NCI-H1417 treated with DMSO at 0.1 percent for 48 hours (cell line): ENCODE results near the gene EHMT1.

Source experiments
- DNase-seq: peaks from one replicate; lab custom pipeline; 2025; lab: John Stamatoyannopoulos, UW

EHMT1 gene

GRCh38 chr9:137829260-137829996, 210.6 kb downstream of the EHMT1 start:
- DNase-seq: no peak

- no peak for DNase-seq
Measured at GRCh38 chr9:137832191-137832700, 213.4 kb downstream of the EHMT1 start.

DNA sequence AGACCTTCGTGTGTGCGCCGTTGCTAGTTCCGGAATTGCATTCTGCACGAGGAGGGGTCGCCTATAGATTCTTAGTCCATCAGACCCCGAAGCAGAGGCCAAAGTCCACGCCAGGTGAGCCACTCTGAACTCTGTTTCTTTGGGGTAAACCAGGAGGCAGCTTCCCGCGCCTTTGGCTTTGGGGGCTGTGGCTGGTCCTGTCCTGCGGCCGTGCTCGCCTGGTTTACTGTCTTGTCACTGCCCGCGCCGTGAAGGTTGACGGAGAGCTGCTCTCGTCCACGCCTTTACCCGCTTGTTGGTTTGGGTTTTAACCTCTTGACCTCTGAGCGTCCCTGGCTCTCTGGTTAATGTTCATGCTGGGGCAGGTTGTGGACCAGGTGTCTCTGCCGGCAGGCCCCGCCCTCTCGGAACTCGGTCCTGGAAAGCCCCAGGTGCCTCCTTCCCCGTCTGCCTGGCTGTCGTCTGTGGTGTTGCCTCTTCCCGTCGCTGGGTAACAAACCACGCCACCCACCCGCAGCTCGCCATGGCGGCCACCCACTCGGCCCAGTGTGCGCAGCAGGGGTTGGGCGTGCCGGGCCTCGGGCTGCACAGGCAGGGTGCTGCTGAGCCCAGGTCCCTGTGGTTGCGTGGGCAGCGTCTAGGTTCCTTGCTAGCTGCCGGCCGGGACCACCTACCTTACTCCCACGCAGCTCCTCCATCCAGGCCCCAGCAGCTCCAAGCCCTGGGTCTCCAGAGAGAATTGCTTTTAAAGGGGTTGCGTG, 214.2 kb downstream of the EHMT1 start:
- no peak for DNase-seq

- DNase-seq: no peak
Measured at GRCh38 chr9:137833721-137834613, 215.2 kb downstream of the EHMT1 start.

DNA sequence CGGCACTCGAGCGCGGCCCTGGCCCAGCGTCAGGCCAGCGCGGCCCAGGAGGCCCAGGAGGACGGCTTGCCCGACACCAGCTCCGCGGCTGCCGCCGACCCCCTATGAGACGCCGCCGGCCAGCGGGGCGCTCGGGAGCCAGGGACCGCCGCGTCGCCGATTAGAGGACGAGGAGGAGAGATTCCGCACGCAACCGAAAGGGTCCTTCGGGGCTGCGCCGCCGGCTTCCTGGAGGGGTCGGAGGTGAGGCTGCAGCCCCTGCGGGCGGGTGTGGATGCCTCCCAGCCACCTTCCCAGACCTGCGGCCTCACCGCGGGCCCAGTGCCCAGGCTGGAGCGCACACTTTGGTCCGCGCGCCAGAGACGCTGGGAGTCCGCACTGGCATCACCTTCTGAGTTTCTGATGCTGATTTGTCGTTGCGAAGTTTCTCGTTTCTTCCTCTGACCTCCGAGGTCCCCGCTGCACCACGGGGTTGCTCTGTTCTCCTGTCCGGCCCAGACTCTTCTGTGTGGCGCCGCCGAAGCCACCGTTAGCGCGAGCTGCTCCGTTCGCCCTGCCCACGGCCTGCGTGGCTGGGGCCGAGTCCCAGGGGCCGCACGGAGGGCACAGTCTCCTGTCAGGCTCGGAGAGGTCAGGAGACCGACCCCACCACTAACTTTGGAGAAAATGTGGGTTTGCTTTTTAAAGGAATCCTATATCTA, 216.2 kb downstream of the EHMT1 start:
- DNase-seq: no peak

DNA sequence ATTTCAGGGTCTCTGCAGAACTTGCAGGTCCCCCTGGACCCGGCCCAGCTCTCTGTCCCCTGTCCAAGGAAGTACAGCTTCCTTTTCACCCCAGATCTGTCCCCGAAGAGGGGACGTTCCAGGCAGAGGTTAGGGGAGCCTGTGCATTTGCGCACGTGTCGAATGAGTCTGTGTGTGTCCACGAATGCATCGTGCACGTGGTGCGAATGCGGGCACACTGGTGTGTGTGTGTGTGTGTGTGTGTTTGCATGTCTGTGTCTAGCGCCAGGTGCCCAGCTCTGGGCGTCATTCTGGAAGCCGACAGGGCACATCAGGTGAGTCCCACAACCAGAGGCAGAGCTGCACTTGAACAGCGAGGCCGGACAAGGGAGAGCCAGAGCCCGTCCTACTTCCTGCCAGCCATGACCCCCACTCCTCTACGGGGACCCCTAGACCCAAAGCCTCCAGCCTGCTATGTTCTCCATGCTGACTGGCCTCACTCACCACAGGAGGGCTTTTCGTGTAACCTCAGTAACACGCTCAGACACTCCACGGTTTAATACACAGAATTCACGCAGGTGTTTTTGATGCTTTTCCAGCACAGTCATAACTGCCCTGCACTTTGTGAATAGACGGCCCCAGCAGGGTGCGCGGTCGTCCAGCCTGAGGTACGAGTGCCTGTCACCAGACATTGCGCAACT, 217.5 kb downstream of the EHMT1 start:
- DNase-seq: no peak

GRCh38 chr9:137836831-137837241, 218.0 kb downstream of the EHMT1 start:
- DNase-seq: no peak

GRCh38 chr9:137837345-137838278, 218.8 kb downstream of the EHMT1 start:
- no peak for DNase-seq

DNA sequence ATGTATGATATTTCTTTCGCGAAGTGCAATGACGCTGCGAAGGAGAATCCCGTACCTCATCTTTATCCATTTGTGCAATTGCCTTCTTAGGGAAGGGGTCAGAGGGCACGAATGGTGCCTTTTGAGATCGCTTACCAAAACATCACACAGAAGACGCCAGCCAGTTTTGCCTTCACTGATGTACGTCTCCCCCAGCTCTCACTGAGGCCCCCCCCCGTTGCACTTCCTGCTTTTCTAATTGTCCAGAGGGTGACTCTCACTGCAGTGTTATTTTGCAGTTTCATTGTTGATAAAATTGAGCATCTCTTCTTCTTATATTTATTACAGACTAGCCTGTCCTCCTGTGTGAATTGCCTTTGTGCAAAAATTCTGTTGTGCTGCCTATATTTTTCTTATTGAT, 219.8 kb downstream of the EHMT1 start:
- no peak for DNase-seq

DNA sequence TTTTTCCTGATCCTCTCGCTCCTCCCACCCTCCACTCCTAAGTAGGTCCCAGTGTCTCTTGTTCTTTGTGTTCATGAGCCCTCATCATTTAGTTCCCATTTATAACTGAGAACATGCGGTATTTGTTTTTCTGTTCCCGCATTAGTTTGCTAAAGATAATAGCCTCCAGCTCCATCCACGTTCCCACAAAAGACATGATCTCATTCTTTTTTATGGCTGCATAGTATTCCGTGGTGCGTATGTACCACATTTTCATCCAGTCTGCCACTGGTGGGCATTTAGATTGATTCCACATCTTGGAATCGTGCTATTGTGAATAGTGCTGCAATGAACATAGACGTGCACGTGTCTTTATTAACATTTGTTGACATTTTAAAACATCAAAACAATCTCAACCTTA, 224.6 kb downstream of the EHMT1 start:
- no peak for DNase-seq

GRCh38 chr9:137851516-137852267, 232.9 kb downstream of the EHMT1 start:
- DNase-seq: no peak

DNA sequence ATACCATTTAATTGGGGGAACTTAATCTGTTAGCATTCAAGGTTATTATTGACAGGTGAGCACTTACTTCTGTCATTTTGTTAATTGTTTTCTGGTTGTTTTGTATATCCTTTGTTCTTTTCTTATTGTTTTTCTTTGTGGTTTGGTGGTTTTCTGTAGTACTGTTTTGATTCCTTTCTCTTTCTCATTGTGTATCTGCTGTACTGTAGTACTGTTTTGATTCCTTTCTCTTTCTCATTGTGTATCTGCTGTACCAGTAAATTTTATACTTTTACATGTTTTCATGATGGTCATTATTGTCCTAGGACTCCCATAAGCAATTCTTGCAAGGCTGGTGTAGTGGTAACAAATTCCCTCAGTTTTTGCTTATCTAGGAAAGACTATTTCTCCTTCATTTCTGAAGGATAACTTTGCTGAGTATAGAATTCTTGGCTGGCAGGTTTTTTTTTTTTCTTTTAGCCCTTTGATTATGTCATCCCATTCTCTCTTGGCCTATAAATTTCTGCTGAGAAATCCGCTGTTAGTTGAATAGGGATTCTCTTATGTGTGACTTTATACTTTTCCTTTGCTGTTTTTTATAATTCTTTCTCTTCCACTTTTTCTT, 234.7 kb downstream of the EHMT1 start:
- no peak for DNase-seq

GRCh38 chr9:137860361-137860760, 241.6 kb downstream of the EHMT1 start:
- no peak for DNase-seq

- DNase-seq: no peak
Measured at GRCh38 chr9:137865581-137866145, 246.9 kb downstream of the EHMT1 start.

DNA sequence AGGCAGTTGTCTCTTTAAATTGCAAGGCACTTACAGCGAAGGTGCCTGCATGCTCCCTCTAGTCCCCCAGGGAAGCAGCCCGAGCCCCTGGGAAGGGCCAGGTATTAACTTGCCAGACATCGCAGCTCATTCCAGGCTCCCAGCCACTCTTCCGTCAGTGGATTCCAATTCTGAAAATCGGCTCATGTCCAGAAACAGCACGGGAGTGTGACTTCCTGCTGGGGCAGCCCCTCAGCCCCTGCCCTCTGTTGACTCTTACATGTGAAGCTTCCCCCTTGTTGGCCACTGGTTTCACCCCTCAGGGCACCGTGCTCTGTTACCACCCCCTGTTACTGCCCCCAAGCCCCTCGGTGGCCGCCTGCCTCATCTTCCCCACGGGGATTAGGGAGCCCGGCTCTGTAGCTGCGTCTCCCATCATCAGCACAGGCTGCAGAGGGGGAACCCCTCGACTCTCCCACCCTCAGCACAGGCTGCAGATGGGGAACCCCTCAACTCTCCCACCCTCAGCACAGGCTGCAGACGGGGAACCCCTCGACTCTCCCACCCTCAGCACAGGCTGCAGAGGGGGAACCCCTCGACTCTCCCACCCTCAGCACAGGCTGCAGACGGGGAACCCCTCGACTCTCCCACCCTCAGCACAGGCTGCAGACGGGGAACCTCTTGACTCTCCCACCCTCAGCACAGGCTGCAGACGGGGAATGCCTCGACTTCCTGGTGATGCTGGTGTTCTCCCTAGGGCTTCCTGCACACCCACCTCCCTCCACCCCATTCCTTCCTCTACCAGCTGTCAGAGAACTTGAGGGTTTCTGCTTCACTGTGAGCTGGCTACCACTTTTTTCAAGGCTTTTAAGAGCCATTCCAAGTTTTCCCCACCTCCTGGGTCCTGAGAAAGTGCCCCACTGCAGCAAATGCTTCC, 247.7 kb downstream of the EHMT1 start:
- DNase-seq: no peak

DNA sequence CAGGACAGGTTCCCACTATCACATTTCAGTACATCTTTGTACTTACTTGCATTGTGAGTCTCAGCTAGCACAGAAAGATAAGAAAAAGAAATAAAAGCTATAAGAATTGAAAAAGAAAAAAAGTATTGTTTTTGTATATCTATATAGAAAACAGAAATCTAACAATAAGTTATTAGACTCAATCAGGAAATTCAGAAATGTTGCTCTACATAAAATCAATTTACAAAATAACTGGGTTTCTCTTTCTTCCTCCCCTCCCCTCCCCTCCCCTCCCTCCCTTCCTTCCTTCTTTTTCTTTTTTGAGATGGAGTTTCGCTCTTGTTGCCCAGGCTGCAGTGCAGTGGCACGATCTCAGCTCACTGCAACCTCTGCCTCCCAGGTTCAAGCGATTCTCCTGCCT, 251.6 kb downstream of the EHMT1 start:
- DNase-seq: no peak

DNA sequence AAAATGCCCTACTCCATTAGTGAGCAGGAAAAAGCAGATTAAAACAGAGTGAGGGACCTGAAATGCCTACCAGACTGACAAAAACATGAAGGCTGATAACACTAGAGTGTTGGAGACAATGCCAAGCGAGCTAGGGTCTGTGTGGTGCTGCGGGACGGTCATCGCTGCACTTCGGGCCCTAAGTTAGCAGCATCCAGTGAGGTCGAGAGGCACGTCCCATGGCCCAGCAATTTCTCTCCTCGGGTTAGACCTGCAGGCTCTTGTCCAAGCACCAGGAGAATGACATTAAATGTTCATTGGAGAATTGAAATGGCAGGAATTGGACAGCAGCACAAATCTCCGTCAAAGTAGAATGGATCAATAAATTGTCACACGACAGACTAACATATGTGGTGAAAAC, 253.5 kb downstream of the EHMT1 start:
- no peak for DNase-seq
